CD4-positive, alpha-beta T cell treated with Interleukin-6 at 100 ng/mL for 8 hours (primary cell): Measurements from ENCODE around the gene MSL3B.

ENCODE experiments used
- DNase-seq: peaks from one replicate; pipeline ENCODE4 v3.0.0-alpha.2; 2020; ENCODE audit warnings: mixed read lengths, low spot score

Gene MSL3B

GRCh38 chr2:233833345-233833744 lies 34.8 kb downstream of the MSL3B start:
- no peak for DNase-seq

- DNase-seq = no peak
Observed at GRCh38 chr2:233832869-233833311, 35.3 kb downstream of the MSL3B start.

- DNase-seq = no peak
Observed at GRCh38 chr2:233832414-233832813, 35.8 kb downstream of the MSL3B start.

- no peak for DNase-seq
Observed at GRCh38 chr2:233831861-233832260, 36.3 kb downstream of the MSL3B start.

GRCh38 chr2:233831011-233831721 lies 37.0 kb downstream of the MSL3B start:
- no peak for DNase-seq

GRCh38 chr2:233830111-233830802 lies 37.9 kb downstream of the MSL3B start:
- no peak for DNase-seq

GRCh38 chr2:233829193-233830110 lies 38.7 kb downstream of the MSL3B start:
- no peak for DNase-seq

GRCh38 chr2:233828546-233829192 lies 39.5 kb downstream of the MSL3B start:
- DNase-seq = no peak

- DNase-seq = no peak
Observed at GRCh38 chr2:233824373-233824772, 43.8 kb downstream of the MSL3B start.

GRCh38 chr2:233823731-233824121 lies 44.5 kb downstream of the MSL3B start:
- DNase-seq = no peak

GRCh38 chr2:233822781-233823730 lies 45.1 kb downstream of the MSL3B start:
- DNase-seq = no peak

GRCh38 chr2:233822101-233822771 lies 46.0 kb downstream of the MSL3B start:
- DNase-seq = no peak

- no peak for DNase-seq
Observed at GRCh38 chr2:233821709-233822100, 46.5 kb downstream of the MSL3B start.

GRCh38 chr2:233821196-233821595 lies 47.0 kb downstream of the MSL3B start:
- no peak for DNase-seq

- DNase-seq = no peak
Observed at GRCh38 chr2:233820774-233821105, 47.4 kb downstream of the MSL3B start.

GRCh38 chr2:233819884-233820773 lies 48.1 kb downstream of the MSL3B start:
- no peak for DNase-seq

GRCh38 chr2:233818639-233819621 lies 49.3 kb downstream of the MSL3B start:
- no peak for DNase-seq

GRCh38 chr2:233817995-233818638 lies 50.1 kb downstream of the MSL3B start:
- DNase-seq = no peak
